ENCODE data around the gene SEPTIN2.
"Not testable (repeated sequence)": the region's sequence is repeated elsewhere in the genome, so short reads cannot be mapped to it uniquely, and the experiment has no call there.

The SEPTIN2 gene

GRCh38 chr2:241278306-241278705 lies 37.4 kb upstream of the SEPTIN2 start:
- Mint-ChIP-seq H3K9me3 (peaks cover 11% of the 10 kb centered on the region in 2 donors), H3K4me1 (peaks cover 22 to 44% of the 10 kb centered on the region in 2 donors), H3K36me3 (peaks cover 22 to 51% of the 10 kb centered on the region in 2 donors)
- not testable (repeated sequence) for DNase-seq; H3K4me3 Mint-ChIP-seq; H3K27me3 Mint-ChIP-seq; ATAC-seq (replicated peaks); H3K27ac Mint-ChIP-seq

GRCh38 chr2:241279413-241279812 lies 36.3 kb upstream of the SEPTIN2 start:
- no peak overlapping the region for H3K27ac Mint-ChIP-seq
- peaks cover 12 to 39% of the 10 kb centered on the region in 2 donors for H3K4me1 Mint-ChIP-seq

GRCh38 chr2:241279828-241280227 lies 35.9 kb upstream of the SEPTIN2 start:
- H3K9me3 Mint-ChIP-seq = peaks cover 10 to 11% of the 10 kb centered on the region in 2 donors
- no peak overlapping the region for H3K4me3 Mint-ChIP-seq

More at GRCh38 chr2:241279413-241279812, 36.3 kb upstream of the SEPTIN2 start:
- ATAC-seq (replicated peaks) (no peak), DNase-seq (no peak)
- H3K36me3 Mint-ChIP-seq = peaks cover 22 to 46% of the 10 kb centered on the region in 2 donors
- H3K27me3 Mint-ChIP-seq = no peaks in the 10 kb centered on the region
- H3K9me3 Mint-ChIP-seq = peaks cover 11% of the 10 kb centered on the region in 2 donors
- no peak overlapping the region for H3K4me3 Mint-ChIP-seq

GRCh38 chr2:241280291-241280690 lies 35.4 kb upstream of the SEPTIN2 start:
- Mint-ChIP-seq H3K9me3 (peaks cover 6 to 8% of the 10 kb centered on the region in 2 donors), H3K27me3 (no peaks in the 10 kb centered on the region), H3K36me3 (peaks cover 17 to 40% of the 10 kb centered on the region in 2 donors), H3K4me1 (peaks cover 12 to 33% of the 10 kb centered on the region in 2 donors), H3K4me3 (no peak overlapping the region), H3K27ac (no peak overlapping the region)
- ATAC-seq (replicated peaks) (no peak), DNase-seq (no peak)

More at GRCh38 chr2:241279828-241280227, 35.9 kb upstream of the SEPTIN2 start:
- peaks cover 21 to 44% of the 10 kb centered on the region in 2 donors for H3K36me3 Mint-ChIP-seq
- H3K27me3 Mint-ChIP-seq = no peaks in the 10 kb centered on the region
- ATAC-seq (replicated peaks) (no peak), DNase-seq (no peak)
- H3K27ac Mint-ChIP-seq = no peak overlapping the region
- H3K4me1 Mint-ChIP-seq = peaks cover 12 to 35% of the 10 kb centered on the region in 2 donors

DNA sequence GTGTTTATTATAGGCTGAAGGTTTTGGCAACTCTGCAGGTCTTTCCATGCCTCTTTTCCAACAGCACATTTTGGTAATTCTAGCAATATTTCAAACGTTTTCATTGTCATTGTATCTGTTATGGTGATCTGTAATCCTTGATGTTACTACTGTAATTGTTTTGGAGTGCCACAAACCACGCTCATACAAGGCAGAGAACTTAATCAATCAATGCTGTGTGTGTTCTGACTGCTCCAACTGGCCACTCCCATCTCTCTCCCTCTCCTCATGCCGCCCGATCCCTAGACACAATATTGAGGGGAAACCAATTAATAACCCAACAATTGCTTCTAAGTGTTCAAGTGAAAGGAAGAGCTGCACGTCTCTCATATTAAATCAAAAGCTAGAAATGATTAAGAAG lies 33.2 kb upstream of the SEPTIN2 start:
- peaks cover 11 to 35% of the 10 kb centered on the region in 2 donors for H3K36me3 Mint-ChIP-seq
- H3K9me3 Mint-ChIP-seq = no peaks in the 10 kb centered on the region
- H3K4me1 Mint-ChIP-seq = peaks cover 13 to 29% of the 10 kb centered on the region in 2 donors
- no peaks in the 10 kb centered on the region for H3K27me3 Mint-ChIP-seq
- no peak for ATAC-seq (replicated peaks)
- no peak overlapping the region for H3K4me3 Mint-ChIP-seq
- peak overlapping the region; percentile 42 for H3K27ac Mint-ChIP-seq
- no peak for DNase-seq

GRCh38 chr2:241285596-241285995 lies 30.1 kb upstream of the SEPTIN2 start:
- ATAC-seq (replicated peaks) (no peak), DNase-seq (no peak)
- H3K9me3 Mint-ChIP-seq = no peaks in the 10 kb centered on the region
- no peak overlapping the region for H3K4me3 Mint-ChIP-seq
- H3K27ac Mint-ChIP-seq = no peak overlapping the region
- no peaks in the 10 kb centered on the region for H3K27me3 Mint-ChIP-seq
- H3K36me3 Mint-ChIP-seq = peaks cover 23 to 39% of the 10 kb centered on the region in 2 donors
- H3K4me1 Mint-ChIP-seq = peaks cover 17 to 42% of the 10 kb centered on the region in 2 donors

- Mint-ChIP-seq H3K9me3 (no peaks in the 10 kb centered on the region), H3K4me3 (no peak overlapping the region), H3K4me1 (peaks cover 18 to 41% of the 10 kb centered on the region in 2 donors), H3K36me3 (peaks cover 23 to 39% of the 10 kb centered on the region in 2 donors), H3K27ac (peak overlapping the region; percentile 42), H3K27me3 (no peaks in the 10 kb centered on the region)
- DNase-seq (no peak), ATAC-seq (replicated peaks) (no peak)
These were observed 29.2 kb upstream of the SEPTIN2 start for GRCh38 chr2:241286348-241287090.

DNA sequence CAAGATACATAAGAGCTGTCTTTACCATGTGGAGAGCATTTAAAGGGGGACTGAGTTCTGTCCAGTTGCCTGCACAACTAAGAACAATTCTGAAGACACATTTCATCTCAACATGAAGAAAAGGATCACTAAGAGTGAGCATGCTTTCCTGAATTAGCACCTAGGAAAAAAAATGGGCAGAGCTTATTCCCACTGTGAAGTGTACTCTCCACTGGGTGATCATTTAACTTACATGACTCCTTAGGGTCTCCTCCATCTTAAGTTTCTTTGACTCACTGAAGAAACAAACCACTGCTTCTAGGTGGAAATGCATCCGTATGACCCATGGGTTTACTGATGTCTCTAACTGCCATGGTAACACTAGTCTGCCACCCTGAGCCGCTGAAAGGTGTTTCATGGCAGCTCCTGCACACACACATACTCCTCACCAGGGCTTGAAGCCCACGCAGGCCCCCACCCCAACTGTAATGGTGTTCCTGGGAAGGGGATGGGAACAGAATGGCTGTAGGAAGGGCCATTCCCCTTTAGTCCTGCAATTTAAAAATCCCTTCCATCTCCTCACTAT lies 27.3 kb upstream of the SEPTIN2 start:
- Mint-ChIP-seq H3K4me1 (peaks cover 19 to 52% of the 10 kb centered on the region in 2 donors), H3K36me3 (peaks cover 20 to 35% of the 10 kb centered on the region in 2 donors), H3K9me3 (no peaks in the 10 kb centered on the region), H3K27ac (no peak overlapping the region), H3K4me3 (no peak overlapping the region), H3K27me3 (no peaks in the 10 kb centered on the region)
- DNase-seq (no peak), ATAC-seq (replicated peaks) (no peak)

- Mint-ChIP-seq H3K9me3 (no peaks in the 10 kb centered on the region), H3K36me3 (peaks cover 20 to 34% of the 10 kb centered on the region in 2 donors), H3K4me3 (no peak overlapping the region), H3K27ac (no peak overlapping the region), H3K27me3 (no peaks in the 10 kb centered on the region), H3K4me1 (peaks cover 19 to 54% of the 10 kb centered on the region in 2 donors)
- no peak for ATAC-seq (replicated peaks)
- DNase-seq = no peak
These were observed 26.7 kb upstream of the SEPTIN2 start for GRCh38 chr2:241289053-241289452.

DNA sequence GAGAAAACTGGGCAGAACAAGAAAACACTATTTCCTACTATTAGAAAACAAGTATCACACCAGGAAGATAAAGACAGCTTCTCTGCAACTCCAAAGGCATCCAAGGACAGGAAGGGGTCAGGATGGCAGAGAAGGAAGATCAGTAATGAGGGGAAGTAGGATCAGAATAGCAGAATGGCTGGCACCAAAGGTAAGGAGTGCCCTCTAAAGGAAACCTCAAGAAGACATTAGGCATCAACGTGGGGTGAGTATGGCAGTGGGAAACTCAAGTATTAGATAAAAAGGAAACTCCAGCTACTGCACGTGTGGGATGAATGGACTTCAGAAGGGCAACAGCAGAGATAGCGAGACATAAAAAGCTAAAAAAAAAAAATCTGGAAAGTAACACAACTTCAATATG lies 26.1 kb upstream of the SEPTIN2 start:
- no peak for DNase-seq
- H3K4me1 Mint-ChIP-seq = peaks cover 19 to 54% of the 10 kb centered on the region in 2 donors
- no peaks in the 10 kb centered on the region for H3K9me3 Mint-ChIP-seq
- no peaks in the 10 kb centered on the region for H3K27me3 Mint-ChIP-seq
- peaks cover 20 to 29% of the 10 kb centered on the region in 2 donors for H3K36me3 Mint-ChIP-seq
- ATAC-seq (replicated peaks) = no peak
- no peak overlapping the region for H3K4me3 Mint-ChIP-seq
- H3K27ac Mint-ChIP-seq = no peak overlapping the region

GRCh38 chr2:241291153-241291552 lies 24.6 kb upstream of the SEPTIN2 start:
- Mint-ChIP-seq H3K36me3 (peaks cover 20 to 22% of the 10 kb centered on the region in 2 donors), H3K4me3 (no peak overlapping the region), H3K27me3 (no peaks in the 10 kb centered on the region), H3K27ac (no peak overlapping the region), H3K4me1 (peaks cover 22 to 55% of the 10 kb centered on the region in 2 donors), H3K9me3 (no peaks in the 10 kb centered on the region)
- no peak for DNase-seq
- no peak for ATAC-seq (replicated peaks)

DNA sequence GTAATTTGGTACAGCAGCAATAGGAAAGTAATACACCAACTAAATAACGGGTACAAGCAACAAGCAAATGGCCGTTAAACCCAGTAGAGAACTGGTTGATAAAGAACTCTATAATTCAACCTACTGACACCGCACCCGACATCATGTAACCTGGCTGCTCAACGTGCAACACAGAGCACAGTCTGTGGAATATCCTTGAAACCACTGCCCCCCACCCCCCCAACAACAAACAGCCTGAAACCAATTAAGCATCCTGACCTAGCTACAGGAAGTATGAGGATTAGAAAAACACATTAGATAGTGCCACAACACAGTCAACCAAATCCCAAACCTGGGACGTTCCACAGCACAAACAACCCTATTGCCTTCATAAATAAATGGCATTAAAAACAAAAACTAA lies 23.7 kb upstream of the SEPTIN2 start:
- no peak overlapping the region for H3K4me3 Mint-ChIP-seq
- no peak for DNase-seq
- no peak overlapping the region for H3K27ac Mint-ChIP-seq
- H3K27me3 Mint-ChIP-seq = no peaks in the 10 kb centered on the region
- ATAC-seq (replicated peaks) = no peak
- peaks cover 29 to 63% of the 10 kb centered on the region in 2 donors for H3K4me1 Mint-ChIP-seq
- H3K36me3 Mint-ChIP-seq = peaks cover 20 to 24% of the 10 kb centered on the region in 2 donors
- H3K9me3 Mint-ChIP-seq = no peaks in the 10 kb centered on the region

DNA sequence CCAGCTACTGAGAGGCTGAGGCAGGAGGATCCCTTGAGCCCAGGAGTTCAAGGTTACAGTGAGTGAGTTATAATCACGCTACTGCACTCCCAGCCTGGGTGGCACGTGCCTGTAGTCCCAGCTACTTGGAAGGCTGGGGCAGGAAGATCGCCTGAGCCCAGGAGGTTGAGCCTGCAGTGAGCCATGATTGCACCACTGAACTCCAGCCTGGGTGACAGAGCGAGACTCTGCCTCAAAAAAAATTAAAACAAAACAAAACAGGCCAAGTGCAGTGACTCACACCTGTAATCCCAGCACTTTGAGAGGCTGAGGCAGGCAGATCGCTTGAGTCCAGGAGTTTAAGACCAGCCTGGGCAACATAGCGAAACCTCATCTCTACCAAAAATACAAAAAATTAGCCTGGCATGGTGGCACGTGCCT lies 22.3 kb upstream of the SEPTIN2 start:
- H3K4me3 Mint-ChIP-seq; DNase-seq; ATAC-seq (replicated peaks); H3K27me3 Mint-ChIP-seq; H3K9me3 Mint-ChIP-seq; H3K27ac Mint-ChIP-seq: not testable (repeated sequence)
- peaks cover 33 to 63% of the 10 kb centered on the region in 2 donors for H3K4me1 Mint-ChIP-seq
- peaks cover 22 to 28% of the 10 kb centered on the region in 2 donors for H3K36me3 Mint-ChIP-seq

DNA sequence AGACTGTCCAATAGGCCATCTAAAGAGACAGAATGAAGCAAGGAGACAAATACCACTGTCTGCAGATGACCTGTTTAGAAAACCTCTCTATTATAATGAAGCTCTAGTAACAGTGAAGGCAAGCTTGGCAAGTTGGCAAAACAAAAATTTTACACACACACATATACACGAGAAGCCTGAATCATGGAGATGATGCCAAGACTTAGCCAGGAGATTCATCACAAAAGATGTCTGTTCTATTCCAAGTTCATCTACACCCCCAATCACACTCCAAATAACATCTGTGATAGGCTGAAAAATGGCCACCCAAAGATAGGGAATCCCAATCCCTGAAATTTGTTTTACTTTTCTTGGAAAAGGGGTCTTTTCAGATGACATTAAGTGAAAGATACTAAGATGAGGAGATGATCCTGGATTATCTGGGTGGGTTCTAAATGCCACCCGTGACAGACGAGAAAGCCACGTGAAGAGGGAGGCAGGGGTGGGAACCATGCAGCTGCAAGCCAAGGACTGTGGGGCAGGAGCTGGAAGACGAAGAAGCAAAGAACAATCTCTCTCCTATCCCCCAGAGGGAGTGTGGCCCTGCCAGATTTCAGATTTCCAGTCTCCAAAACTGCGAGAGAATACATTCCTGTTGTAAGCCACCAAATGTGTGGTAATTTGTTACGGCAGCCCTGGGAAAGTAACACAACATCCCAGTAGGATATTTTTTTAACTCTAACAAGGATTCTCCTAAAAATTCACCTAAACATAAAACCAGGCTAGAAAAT lies 20.2 kb upstream of the SEPTIN2 start:
- peaks cover 32 to 59% of the 10 kb centered on the region in 2 donors for H3K4me1 Mint-ChIP-seq
- H3K4me3 Mint-ChIP-seq = no peak overlapping the region
- H3K36me3 Mint-ChIP-seq = peaks cover 15 to 19% of the 10 kb centered on the region in 2 donors
- no peak overlapping the region for H3K27ac Mint-ChIP-seq
- DNase-seq = no peak
- ATAC-seq (replicated peaks) = no peak
- H3K27me3 Mint-ChIP-seq = no peaks in the 10 kb centered on the region
- peaks cover 0 to 2% of the 10 kb centered on the region in 2 donors for H3K9me3 Mint-ChIP-seq
